Spleen (tissue), 11 donors: ENCODE results near the gene PLA2G4E. TPM values are rescaled to one million over a fixed set of nuclear protein-coding genes. Genes with fewer than 3 reads are reported as not detected.

Experiments used
- DNase-seq: peaks from one replicate; pipeline ENCODE4 v3.0.0-alpha.2; 2020
- H3K27ac ChIP-seq, 8 donors: fragments of 200-600 bp; sonication (generic) in 7 of 8; 1 replicate in 4 of 8; 2 replicates in 4 of 8; pipeline versions ENCODE4 v1.5.0 to v1.8.0; 2016 to 2021; ENCODE audit warnings: inconsistent platforms in 4 of 8, mild to moderate bottlenecking in 4 of 8, moderate library complexity in 1 of 8
- H3K27me3 ChIP-seq, 7 donors: fragments of 200-600 bp; sonication (generic) in 6 of 7; replicated peaks in 1 of 7; 1 replicate in 4 of 7; 2 replicates in 3 of 7; pipeline versions ENCODE4 v1.5.0 to v1.8.0; 2016 to 2021; ENCODE audit warnings: inconsistent platforms in 3 of 7, mild to moderate bottlenecking in 1 of 7
- H3K36me3 ChIP-seq, 6 donors: fragments of 200-600 bp; sonication (generic) in 5 of 6; 1 replicate in 4 of 6; 2 replicates in 2 of 6; pipeline versions ENCODE4 v1.5.0 to v1.8.0; 2016 to 2021; ENCODE audit warnings: inconsistent platforms in 2 of 6
- H3K4me1 ChIP-seq, 6 donors: fragments of 200-600 bp; sonication (generic) in 5 of 6; 1 replicate in 3 of 6; 2 replicates in 3 of 6; pipeline versions ENCODE4 v1.5.0 to v1.8.0; 2016 to 2021; ENCODE audit warnings: inconsistent platforms in 3 of 6
- H3K4me3 ChIP-seq, 8 donors: fragments of 200-600 bp; sonication (generic) in 7 of 8; 1 replicate in 4 of 8; 2 replicates in 4 of 8; pipeline versions ENCODE4 v1.5.0 to v1.8.0; 2016 to 2021; ENCODE audit warnings: inconsistent platforms in 4 of 8, mild to moderate bottlenecking in 4 of 8, moderate library complexity in 2 of 8
- H3K9me3 ChIP-seq, 8 donors: fragments of 200-600 bp; sonication (generic) in 7 of 8; 1 replicate in 4 of 8; 2 replicates in 4 of 8; pipeline versions ENCODE4 v1.5.0 to v1.8.0; 2016 to 2021; ENCODE audit warnings: inconsistent platforms in 4 of 8
- POLR2A ChIP-seq, 3 donors: fragments of 450-650 bp; IDR thresholded peaks; one replicate each; pipeline ENCODE4 v1.5.1; 2017; ENCODE audit warnings: antibody characterized with exemption in 3 of 3, mild to moderate bottlenecking in 1 of 3
- POLR2AphosphoS5 ChIP-seq, 3 donors: sonication (generic); formaldehyde crosslinking; IDR thresholded peaks; one replicate each; pipeline ENCODE4 v1.5.1; 2017; ENCODE audit warnings: antibody characterized with exemption in 3 of 3
- WGBS, 5 donors: extraction: QIAGEN DNeasy Blood & Tissue Kit in 3 of 5; methylation state at CpG; one replicate each; pipeline versions ENCODE4 v1.1.5 to v1.1.7; 2013 to 2018; 5-methylcytosine and 5-hydroxymethylcytosine counted together
- intact Hi-C: fragments of 100-400 bp; cut with DNase I; formaldehyde crosslinking; loops from one replicate; pipeline ENCODE4 v1.15.0; 2023; ENCODE audit warnings: low total_unique reads
- polyA plus RNA-seq, 3 donors: library from polyadenylated mRNA; stranded (reverse); fragments of 200-250 nt; gene quantifications; one replicate each; pipeline ENCODE4 v1.2.1, GENCODE V29; 2013
- total RNA-seq, 7 donors: library from RNA; depleted of rRNA in 3 of 7; stranded (reverse); fragments of >200 nt in 3 of 7; fragmentation: NEBNext Ultra II Directional in 4 of 7; extraction: Animal tissue kit (Norgen Biotek cat#: 25700) in 4 of 7; gene quantifications; one replicate each; pipeline versions ENCODE4 v1.1.0 to v1.2.1, GENCODE V29; 2016 to 2021
- TF ChIP-seq, protein P1 (sequence below), 11 experiments: fragments of 200-600 bp in 7 of 11; fragments of 450-650 bp in 4 of 11; sonication (generic) in 4 of 11; IDR thresholded peaks in 8 of 11; conservative IDR thresholded peaks in 3 of 11; 1 replicate in 7 of 11; 2 replicates in 4 of 11; pipeline versions ENCODE4 v1.4.0 to v1.8.0; 2016 to 2021; ENCODE audit warnings: antibody characterized with exemption in 11 of 11, inconsistent platforms in 4 of 11, mild to moderate bottlenecking in 1 of 11
- donor health status: healthy with polysubstance abuse.
- donor health status: DM: no; HTN: no; CAD: no; lungs with moderate emphysema.
- donor health status: DM: no; HTN: no; CAD: no.
- donor health status: Bipolar disorder and iron deficiency.
- donor health status: healthy.
- donor health status: DM: no; HTN: no; CAD: no.
- donor health status: DM: yes; HTN: yes; CAD: no.

The PLA2G4E gene
- total and polyA plus RNA-seq, 10 donors: not detected

- Histone ChIP-seq H3K27ac (no peak overlapping the region), H3K27me3 (no peaks in the 10 kb centered on the region), H3K9me3 (no peaks in the 10 kb centered on the region), H3K4me3 (no peak overlapping the region), H3K4me1 (no peaks in the 10 kb centered on the region), H3K36me3 (no peaks in the 10 kb centered on the region)
- TF ChIP-seq POLR2AphosphoS5 (IDR thresholded peaks at IDR 0.05): no peak
- TF ChIP-seq, protein P1, sequence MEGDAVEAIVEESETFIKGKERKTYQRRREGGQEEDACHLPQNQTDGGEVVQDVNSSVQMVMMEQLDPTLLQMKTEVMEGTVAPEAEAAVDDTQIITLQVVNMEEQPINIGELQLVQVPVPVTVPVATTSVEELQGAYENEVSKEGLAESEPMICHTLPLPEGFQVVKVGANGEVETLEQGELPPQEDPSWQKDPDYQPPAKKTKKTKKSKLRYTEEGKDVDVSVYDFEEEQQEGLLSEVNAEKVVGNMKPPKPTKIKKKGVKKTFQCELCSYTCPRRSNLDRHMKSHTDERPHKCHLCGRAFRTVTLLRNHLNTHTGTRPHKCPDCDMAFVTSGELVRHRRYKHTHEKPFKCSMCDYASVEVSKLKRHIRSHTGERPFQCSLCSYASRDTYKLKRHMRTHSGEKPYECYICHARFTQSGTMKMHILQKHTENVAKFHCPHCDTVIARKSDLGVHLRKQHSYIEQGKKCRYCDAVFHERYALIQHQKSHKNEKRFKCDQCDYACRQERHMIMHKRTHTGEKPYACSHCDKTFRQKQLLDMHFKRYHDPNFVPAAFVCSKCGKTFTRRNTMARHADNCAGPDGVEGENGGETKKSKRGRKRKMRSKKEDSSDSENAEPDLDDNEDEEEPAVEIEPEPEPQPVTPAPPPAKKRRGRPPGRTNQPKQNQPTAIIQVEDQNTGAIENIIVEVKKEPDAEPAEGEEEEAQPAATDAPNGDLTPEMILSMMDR (IDR thresholded peaks at IDR 0.05 in 8 of 11, conservative IDR thresholded peaks at IDR 0.05 in 3 of 11): no peak
- no peak for TF ChIP-seq POLR2A (IDR thresholded peaks at IDR 0.05)
- WGBS, 5 donors: 74 to 94% (median 88%) methylated on average over 1 of the region's 1 CpG
- intact Hi-C loops: no loop called here
- DNase-seq: no peak
Observed at GRCh38 chr15:42007386-42007785, 13.5 kb downstream of the PLA2G4E start.

DNA sequence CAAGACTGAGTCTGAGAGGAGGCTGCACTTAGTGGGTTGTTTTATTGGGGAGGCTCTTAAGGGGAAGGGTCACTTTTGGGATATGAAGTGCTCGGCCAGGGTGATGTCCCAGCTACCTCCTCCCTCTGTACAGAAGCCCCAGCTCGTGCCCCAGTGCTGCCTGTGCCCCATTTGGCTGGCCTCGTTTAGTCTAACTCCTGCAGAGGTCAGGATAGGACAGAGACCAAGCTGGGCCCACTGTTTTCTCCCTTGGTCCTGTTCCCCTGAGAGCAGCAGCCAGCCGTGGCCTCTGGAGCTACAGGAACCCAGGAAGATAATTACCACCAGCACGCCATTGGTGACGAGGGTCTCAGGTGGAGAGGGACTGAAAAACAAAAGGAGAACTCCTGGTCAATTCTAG is 18.5 kb downstream of the PLA2G4E start:
- intact Hi-C loops: no loop called here
- no peaks in the 10 kb centered on the region for H3K9me3 ChIP-seq
- peaks cover 0 to 16% (median 0%) of the 10 kb centered on the region in 7 donors for H3K27me3 ChIP-seq
- TF ChIP-seq POLR2AphosphoS5 (IDR thresholded peaks at IDR 0.05) (no peak), POLR2A (IDR thresholded peaks at IDR 0.05) (no peak)
- TF ChIP-seq, protein P1 (IDR thresholded peaks at IDR 0.05 in 8 of 11, conservative IDR thresholded peaks at IDR 0.05 in 3 of 11): no peak
- WGBS, 5 donors: 67 to 91% (median 83%) methylated on average over 6 of the region's 6 CpGs
- H3K27ac ChIP-seq: no peak overlapping the region
- no peaks in the 10 kb centered on the region for H3K36me3 ChIP-seq
- H3K4me1 ChIP-seq: no peaks in the 10 kb centered on the region
- DNase-seq: no peak
- no peak overlapping the region for H3K4me3 ChIP-seq

- Histone ChIP-seq H3K4me1 (no peaks in the 10 kb centered on the region), H3K36me3 (no peaks in the 10 kb centered on the region), H3K4me3 (no peak overlapping the region), H3K27me3 (peaks cover 0 to 16% (median 0%) of the 10 kb centered on the region in 7 donors), H3K27ac (no peak overlapping the region), H3K9me3 (no peaks in the 10 kb centered on the region)
- TF ChIP-seq POLR2A (IDR thresholded peaks at IDR 0.05) (no peak), POLR2AphosphoS5 (IDR thresholded peaks at IDR 0.05) (no peak)
- TF ChIP-seq, protein P1 (IDR thresholded peaks at IDR 0.05 in 8 of 11, conservative IDR thresholded peaks at IDR 0.05 in 3 of 11): no peak
- WGBS, 5 donors: 66 to 78% (median 71%) methylated on average over 4 of the region's 4 CpGs
- DNase-seq: no peak
- intact Hi-C loops: no loop called here
Observed at GRCh38 chr15:42001236-42001635, 19.6 kb downstream of the PLA2G4E start.

- H3K36me3 ChIP-seq: no peaks in the 10 kb centered on the region
- no peaks in the 10 kb centered on the region for H3K9me3 ChIP-seq
- no peak for DNase-seq
- no peak for TF ChIP-seq POLR2AphosphoS5 (IDR thresholded peaks at IDR 0.05)
- no peak overlapping the region for H3K27ac ChIP-seq
- intact Hi-C loops: no loop called here
- H3K27me3 ChIP-seq: peaks cover 0 to 16% (median 0%) of the 10 kb centered on the region in 7 donors
- no peak overlapping the region for H3K4me3 ChIP-seq
- 74 to 82% (median 76%) methylated on average over 14 to 15 of the region's 15 CpGs for WGBS, 5 donors
- no peaks in the 10 kb centered on the region for H3K4me1 ChIP-seq
Observed at GRCh38 chr15:41999290-42000285, 21.3 kb downstream of the PLA2G4E start.
